Measurements from ENCODE around the gene STIM1.

STIM1 gene

DNA sequence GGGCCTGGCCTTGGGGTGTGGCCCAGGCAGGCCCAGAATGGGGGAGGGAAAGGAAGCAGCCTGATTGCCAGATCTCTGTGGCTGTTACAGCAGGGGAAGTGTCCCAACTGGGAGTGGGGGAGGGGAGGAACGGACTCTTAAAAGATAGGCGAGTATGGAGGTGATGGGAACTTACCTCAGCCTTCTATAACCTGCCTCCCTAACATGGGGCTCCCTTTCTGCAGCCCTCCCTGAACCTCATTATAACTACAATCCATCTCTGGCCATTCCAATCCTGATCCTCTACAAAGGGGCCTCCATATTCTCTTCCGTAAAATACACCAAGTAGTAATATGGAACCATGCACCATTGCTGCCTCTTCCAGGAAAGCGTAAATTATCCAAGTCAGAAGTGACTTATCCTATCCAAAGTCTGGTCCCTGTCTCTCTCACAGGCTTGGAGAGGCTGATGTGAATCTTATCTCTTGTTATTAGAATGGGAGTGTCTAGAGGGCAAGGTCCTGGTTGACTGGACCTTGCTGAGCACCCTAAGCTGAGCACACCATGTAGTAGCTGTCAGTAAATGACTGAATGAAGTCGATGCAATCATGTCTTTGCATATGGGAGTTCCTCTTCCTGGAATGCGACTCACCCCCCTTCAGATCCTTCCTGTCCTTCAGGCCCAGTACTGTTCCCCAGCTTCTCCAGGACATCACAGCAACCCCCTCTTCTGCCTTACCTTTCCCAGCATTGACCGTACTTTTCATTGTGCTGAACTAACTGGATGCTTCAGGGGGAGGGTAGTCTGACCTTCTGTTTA lies 20.6 kb upstream of the STIM1 start:
- no peak for DNase-seq (ENCODE audit: low read depth)
- TF ChIP-seq CTCF (IDR thresholded peaks at IDR 0.05; ENCODE audit: low read depth, low read length, missing control alignments): no peak
- in situ Hi-C loops (cut with HindIII; ENCODE audit: low sequenced_read_pairs): loop anchor here (10.0 kb wide), 1 partner anchor 130 kb away; no protein-coding TSS in a partner anchor
- no peak overlapping the region for H3K4me3 ChIP-seq (ENCODE audit: low read depth, low read length)

DNA sequence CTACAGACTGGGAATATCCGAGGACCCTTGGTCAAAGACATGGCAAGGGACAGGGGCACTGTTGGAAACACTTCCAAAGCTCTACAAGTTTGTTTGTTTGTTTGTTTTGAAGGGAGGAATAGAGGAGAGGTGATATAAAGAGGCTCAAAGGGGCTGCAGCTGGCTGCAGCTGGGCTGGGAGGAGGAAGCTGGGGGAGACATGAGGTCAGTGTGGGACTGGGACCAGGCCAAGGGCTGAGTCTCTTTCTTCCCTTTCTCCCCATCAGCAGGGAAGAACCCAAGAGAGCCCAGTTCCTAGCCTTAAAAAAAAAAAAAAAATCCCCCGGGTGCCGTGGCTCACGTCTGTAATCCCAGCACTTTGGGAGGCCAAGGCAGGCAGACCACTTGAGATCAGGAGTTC lies 19.7 kb upstream of the STIM1 start:
- no peak for DNase-seq (ENCODE audit: low read depth)
- in situ Hi-C loops (cut with HindIII; ENCODE audit: low sequenced_read_pairs): loop anchor here (10.0 kb wide), 1 partner anchor 129 kb away; no protein-coding TSS in a partner anchor
- H3K4me3 ChIP-seq (ENCODE audit: low read depth, low read length): no peak overlapping the region
- no peak for TF ChIP-seq CTCF (IDR thresholded peaks at IDR 0.05; ENCODE audit: low read depth, low read length, missing control alignments)

DNA sequence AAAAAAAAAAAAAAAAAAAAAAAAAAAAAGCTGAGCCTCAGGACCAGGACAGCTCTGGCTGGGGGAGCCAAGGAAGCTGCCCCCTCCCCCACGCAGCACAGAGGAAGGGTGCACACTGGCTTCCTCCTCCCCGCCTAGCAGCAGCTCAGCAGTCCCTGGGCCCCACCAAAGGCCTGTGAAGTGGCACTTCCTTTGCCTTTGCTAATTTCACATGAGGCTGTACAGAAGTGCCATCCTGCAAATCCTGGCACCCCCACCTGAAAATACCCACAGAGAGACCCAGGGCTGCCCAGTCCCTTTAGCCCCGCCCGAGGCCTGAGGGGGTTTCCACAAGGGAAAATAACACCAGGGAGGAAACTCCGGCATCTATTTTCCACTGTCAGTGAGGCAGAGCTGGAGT lies 18.6 kb upstream of the STIM1 start:
- no peak for DNase-seq (ENCODE audit: low read depth)
- in situ Hi-C loops (cut with HindIII; ENCODE audit: low sequenced_read_pairs): loop anchor here (10.0 kb wide), 1 partner anchor 128 kb away; no protein-coding TSS in a partner anchor
- no peak for TF ChIP-seq CTCF (IDR thresholded peaks at IDR 0.05; ENCODE audit: low read depth, low read length, missing control alignments)
- no peak overlapping the region for H3K4me3 ChIP-seq (ENCODE audit: low read depth, low read length)

DNA sequence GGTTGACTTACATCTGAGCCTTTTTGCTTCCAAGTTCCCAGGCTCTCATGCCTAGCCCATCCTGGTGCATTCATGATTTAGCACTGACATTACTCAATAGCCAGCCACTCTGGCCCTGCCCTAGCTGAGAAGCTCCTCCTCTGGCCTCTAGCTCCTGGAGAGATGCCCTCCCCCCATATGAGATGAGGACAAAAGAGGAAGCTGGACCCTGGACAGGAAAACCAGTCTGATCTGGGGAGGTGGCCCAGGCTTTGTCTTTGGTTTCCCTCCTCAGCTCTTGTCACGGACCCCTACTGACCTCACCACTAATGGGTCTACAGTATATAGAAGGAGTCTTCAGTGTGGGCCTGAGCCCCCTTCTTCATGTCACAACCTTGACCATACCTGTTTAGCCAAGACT lies 17.7 kb upstream of the STIM1 start:
- no peak overlapping the region for H3K4me3 ChIP-seq (ENCODE audit: low read depth, low read length)
- TF ChIP-seq CTCF (IDR thresholded peaks at IDR 0.05; ENCODE audit: low read depth, low read length, missing control alignments): no peak
- in situ Hi-C loops (cut with HindIII; ENCODE audit: low sequenced_read_pairs): loop anchor here (10.0 kb wide), 1 partner anchor 127 kb away; no protein-coding TSS in a partner anchor
- no peak for DNase-seq (ENCODE audit: low read depth)

DNA sequence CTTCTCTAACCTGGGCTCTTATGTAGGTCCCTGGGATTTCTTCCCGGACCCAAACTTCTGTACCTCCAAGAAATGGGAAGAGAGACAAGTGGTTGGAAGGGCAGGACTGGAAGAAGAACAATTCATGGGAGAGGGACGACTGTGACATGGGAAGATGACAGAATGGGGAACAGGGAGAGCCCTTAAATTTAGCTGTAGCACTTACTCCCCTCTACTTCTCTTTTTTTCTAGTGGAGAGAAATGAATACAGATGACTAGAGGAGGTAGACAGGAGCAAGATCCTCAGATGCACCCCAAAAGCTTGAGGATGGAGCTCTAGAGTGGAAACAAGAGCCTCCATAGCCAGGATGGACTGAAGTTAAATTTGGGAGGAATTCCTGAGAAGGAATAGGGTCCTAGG lies 17.0 kb upstream of the STIM1 start:
- no peak for TF ChIP-seq CTCF (IDR thresholded peaks at IDR 0.05; ENCODE audit: low read depth, low read length, missing control alignments)
- DNase-seq (ENCODE audit: low read depth): no peak
- H3K4me3 ChIP-seq (ENCODE audit: low read depth, low read length): no peak overlapping the region
- in situ Hi-C loops (cut with HindIII; ENCODE audit: low sequenced_read_pairs): loop anchor here (10.0 kb wide), 1 partner anchor 126 kb away; no protein-coding TSS in a partner anchor

DNA sequence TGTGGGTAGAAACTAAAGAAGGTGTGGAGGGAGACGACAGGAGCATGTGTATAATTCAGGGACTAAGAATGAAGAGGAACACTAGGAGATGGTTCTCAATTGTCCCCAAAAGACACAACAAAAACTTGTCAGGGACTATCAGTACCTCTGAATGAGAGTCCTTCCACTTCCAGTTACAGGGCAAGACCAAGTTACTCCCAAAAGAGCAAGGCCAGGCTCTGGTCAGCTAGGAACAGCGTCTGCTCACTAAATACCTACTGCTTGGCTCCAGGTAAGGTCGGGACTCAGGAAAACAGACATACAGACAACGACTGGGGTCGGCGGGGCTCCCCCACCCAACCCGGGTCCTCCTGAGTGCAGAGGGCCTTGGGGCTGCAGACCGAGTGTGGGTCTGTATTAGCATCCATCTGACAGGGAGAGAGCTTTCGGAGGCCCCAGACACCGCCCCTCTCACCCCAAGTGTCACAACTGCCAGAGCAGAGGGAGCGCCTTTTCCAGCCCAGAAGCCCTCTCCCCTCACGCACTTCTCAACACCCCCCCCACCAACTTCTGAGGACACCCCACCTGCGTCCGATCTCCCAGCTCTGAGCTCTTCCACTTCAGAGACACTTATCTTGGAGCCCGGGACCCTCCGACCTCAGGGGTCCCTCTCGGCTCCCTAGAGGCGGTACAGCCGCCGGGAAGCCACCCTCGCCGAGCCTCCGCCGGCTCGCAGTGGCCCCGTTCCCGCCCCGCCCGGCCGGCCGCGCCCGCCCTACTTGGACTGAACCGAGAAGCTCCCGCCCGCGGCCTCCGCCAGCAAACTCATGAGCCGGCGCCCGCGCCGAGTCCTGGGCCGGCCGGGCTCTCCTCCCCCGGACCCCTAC lies 15.2 kb upstream of the STIM1 start:
- peak overlapping the region; percentile 81 for H3K4me3 ChIP-seq (ENCODE audit: low read depth, low read length)
- no peak for TF ChIP-seq CTCF (IDR thresholded peaks at IDR 0.05; ENCODE audit: low read depth, low read length, missing control alignments)
- in situ Hi-C loops (cut with HindIII; ENCODE audit: low sequenced_read_pairs): no loop called here
- DNase-seq (ENCODE audit: low read depth): no peak
